AG09309 (cell line): ENCODE results near the gene DIP2C.

Experiments
- DNase-seq: peaks from one replicate; pipeline ENCODE4 v3.0.0-alpha.2; 2010; ENCODE audit warnings: low read depth
- H3K4me3 ChIP-seq: 2 replicates; pipeline ENCODE4 v1.5.1; 2011; ENCODE audit warnings: mild to moderate bottlenecking, low read depth, low read length, moderate library complexity; ENCODE audit not compliant: control insufficient read depth
- TF ChIP-seq, protein P1 (sequence below): IDR thresholded peaks from 2 replicates; pipeline ENCODE4 v1.5.1; 2011; ENCODE audit warnings: mild to moderate bottlenecking, low read depth, low read length, inconsistent platforms; ENCODE audit not compliant: insufficient read depth, control insufficient read depth; ENCODE audit errors: missing control alignments

Gene DIP2C

DNA sequence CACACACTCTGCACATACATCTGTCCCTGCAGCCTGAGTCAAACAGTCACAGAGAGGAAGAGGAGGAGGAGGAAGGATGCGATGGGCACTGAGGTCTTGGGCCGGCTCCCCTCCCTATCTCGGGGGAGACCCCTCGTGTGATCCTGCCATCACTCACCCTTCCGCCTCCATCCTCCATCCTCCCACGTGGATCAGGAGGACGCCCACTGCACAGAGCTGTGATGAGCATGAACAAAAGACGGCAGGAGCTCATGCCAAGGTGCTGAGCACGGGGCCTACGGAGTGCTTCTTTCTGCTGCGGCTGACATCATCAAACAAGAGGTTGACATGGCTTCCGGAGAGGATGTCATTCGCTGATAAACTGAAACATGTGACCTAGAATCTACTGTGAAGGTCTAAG, 68.0 kb downstream of the DIP2C start:
- H3K4me3 ChIP-seq: no peak overlapping the region
- TF ChIP-seq, protein P1, sequence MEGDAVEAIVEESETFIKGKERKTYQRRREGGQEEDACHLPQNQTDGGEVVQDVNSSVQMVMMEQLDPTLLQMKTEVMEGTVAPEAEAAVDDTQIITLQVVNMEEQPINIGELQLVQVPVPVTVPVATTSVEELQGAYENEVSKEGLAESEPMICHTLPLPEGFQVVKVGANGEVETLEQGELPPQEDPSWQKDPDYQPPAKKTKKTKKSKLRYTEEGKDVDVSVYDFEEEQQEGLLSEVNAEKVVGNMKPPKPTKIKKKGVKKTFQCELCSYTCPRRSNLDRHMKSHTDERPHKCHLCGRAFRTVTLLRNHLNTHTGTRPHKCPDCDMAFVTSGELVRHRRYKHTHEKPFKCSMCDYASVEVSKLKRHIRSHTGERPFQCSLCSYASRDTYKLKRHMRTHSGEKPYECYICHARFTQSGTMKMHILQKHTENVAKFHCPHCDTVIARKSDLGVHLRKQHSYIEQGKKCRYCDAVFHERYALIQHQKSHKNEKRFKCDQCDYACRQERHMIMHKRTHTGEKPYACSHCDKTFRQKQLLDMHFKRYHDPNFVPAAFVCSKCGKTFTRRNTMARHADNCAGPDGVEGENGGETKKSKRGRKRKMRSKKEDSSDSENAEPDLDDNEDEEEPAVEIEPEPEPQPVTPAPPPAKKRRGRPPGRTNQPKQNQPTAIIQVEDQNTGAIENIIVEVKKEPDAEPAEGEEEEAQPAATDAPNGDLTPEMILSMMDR: no peak
- DNase-seq: no peak

DNA sequence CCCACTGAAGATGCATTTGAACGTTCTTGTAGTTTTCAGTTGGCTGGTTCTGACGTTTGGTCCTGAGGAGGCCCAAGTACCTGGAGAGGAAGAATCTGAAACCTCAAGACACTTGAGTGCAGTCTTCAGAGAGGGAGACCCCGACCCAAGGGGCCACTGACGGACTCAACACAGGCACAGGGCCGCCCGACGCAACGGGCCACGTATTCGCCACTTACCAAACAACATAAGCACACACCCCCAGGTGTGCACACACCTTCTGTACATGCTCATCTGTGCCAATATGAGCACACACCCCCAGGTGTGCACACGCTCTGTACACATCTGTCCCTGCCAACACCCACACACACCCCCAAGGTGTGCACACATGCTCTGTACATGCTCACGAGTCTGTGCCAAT, 68.5 kb downstream of the DIP2C start:
- DNase-seq: no peak
- no peak overlapping the region for H3K4me3 ChIP-seq

DNA sequence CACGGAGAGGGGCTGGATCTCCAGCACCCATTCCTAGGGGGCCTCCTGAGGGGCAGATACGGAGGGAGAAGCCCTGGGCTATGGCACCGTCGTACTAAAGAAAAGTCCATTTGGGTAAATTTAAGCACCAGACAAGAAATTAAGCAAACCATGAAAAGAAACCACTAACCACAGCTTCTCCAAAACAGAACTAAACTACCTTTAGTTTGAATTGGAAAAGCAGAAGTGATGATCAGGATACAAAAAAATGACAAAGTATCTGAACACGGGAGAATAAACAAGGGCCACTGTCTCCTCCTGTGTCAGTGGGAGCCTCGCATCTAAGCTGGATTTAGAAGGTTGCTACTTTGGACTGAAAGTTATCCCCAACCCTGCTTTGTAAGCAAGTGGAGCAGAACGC, 69.1 kb downstream of the DIP2C start:
- no peak for DNase-seq
- H3K4me3 ChIP-seq: no peak overlapping the region
- TF ChIP-seq, protein P1: no peak

More for the DNA sequence above, 68.5 kb downstream of the DIP2C start:
- TF ChIP-seq, protein P1: no peak

DNA sequence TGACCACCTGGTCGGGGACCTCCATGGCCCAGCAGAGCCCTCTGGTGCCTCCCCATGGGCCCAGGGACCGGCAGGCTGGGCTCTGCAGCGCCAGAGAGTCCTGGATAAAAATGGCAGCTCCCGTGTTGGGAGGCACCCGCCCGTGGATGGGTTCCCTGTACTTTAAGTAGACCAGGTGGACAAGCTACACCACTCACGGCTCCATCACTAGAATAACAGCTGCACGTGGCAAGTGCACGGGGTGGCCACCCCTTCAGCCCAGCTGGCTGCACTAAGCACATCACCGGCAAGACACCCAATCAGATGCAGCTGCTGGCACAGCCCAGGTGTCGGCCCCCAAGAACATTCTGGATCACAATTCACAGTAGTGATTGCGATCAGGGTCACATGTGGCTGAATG, 69.8 kb downstream of the DIP2C start:
- TF ChIP-seq, protein P1: no peak
- DNase-seq: no peak
- no peak overlapping the region for H3K4me3 ChIP-seq

DNA sequence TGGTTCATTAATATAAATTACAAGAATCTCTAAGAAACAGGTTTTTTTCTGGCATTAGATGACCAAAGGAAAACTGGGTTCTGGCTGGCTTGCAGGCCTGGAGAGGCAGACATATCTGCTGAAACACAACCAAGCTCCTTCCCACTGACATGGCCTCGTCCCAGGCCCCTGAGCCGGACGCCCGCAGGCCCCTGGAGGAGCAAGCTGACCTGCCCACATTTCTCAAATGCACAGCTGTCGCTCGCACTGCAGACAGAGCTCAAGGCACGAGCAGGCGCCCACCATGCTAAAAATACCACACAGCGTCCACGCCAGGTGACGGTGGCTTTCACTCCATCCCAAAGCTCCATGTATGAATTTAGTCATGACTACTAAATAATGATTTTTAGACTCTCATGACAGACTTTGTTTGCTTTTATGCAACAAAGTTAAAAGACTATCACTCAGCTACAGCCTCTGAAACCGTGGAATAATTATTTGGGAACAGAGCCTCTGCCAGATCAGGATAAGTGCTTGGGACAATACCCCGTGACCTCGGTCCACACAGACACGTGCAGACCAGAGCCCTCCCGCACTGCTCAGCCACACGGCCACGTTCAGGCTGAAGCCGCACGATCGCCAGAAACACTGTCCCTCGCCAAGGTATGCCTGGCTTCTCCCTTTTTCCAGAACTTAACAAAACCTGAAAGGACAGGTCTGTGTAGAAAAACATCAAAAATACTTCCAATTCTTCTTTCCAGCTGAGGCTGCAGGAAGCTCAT, 71.1 kb downstream of the DIP2C start:
- TF ChIP-seq, protein P1: no peak
- H3K4me3 ChIP-seq: no peak overlapping the region
- no peak for DNase-seq

DNA sequence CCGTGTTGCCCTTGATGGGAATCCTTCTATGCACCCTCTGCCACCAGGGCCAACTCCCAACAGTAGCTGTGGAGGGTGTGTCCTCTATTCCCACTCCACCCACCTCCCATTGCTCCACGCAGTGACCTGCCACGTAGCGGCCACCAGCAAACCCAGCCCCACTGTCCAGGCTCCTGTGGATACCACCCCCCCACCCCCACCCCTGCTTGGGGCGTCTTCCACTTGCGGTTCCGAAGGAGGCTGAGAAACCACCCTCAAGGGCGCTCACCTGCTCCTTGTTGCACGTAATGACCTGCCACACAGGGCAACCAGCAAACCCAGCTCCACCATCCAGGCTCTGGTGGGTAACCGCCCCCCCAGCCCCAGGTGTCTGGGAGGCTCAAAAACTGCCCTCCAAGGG, 72.0 kb downstream of the DIP2C start:
- no peak overlapping the region for H3K4me3 ChIP-seq
- TF ChIP-seq, protein P1: no peak
- no peak for DNase-seq

DNA sequence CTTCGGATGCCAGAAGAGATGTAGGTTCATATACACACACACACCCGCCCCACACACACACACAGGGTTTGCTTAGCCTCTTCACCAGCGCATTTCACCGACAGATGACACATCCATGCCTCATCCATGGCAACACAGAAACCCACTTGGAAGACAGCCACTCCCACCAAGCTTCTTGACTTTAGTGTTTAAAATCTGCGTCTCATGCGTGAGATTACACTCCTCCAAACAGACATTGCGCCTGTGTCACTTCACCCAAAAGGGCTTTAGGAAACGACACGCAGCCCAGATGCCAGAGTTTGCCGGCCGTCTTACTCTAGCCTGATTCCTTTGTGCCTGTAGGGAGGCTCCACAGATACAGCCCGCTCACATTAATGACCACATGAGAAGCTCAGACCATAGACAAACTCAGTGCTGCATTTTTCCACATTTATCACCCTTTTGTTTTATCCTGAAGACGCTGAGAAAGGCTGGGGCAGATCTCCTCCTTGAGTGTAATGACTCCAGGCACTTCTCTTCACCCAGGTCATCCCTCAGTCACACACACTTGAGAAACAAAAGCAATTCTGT, 73.8 kb downstream of the DIP2C start:
- DNase-seq: peak; percentile 78
- TF ChIP-seq, protein P1: no peak
- H3K4me3 ChIP-seq: no peak overlapping the region
